GM23338 (cell line): ENCODE results near the gene SIM1. TPM values are rescaled to one million over a fixed set of nuclear protein-coding genes. Genes with fewer than 3 reads are reported as not detected.

ENCODE experiments used
- ATAC-seq: fragments of 200-7000 bp; cut with Tn5 transposase; 3 replicates; pipeline ENCODE4 v1.9.1; 2020
- DNase-seq: peaks from one replicate; pipeline ENCODE4 v3.0.0-alpha.2; 2015; ENCODE audit warnings: low spot score
- H2AFZ ChIP-seq: fragments of 200-600 bp; sonication (generic); 2 replicates; pipeline ENCODE4 v1.8.0; 2016; ENCODE audit warnings: antibody characterized with exemption, mild to moderate bottlenecking, moderate library complexity
- H3F3A ChIP-seq: fragments of 200-600 bp; sonication (generic); replicated peaks from 2 replicates; pipeline ENCODE4 v1.8.0; 2017; ENCODE audit warnings: antibody characterized with exemption, mixed run types, low read depth
- H3K27ac ChIP-seq: fragments of 200-600 bp; sonication (generic); 2 replicates; pipeline ENCODE4 v1.6.1; 2016; ENCODE audit warnings: low read depth
- H3K27me3 ChIP-seq: fragments of 200-600 bp; sonication (generic); 2 replicates; pipeline ENCODE4 v1.8.0; 2016; ENCODE audit warnings: mild to moderate bottlenecking, mixed run types, moderate library complexity; ENCODE audit not compliant: insufficient read depth
- H3K36me3 ChIP-seq: fragments of 200-600 bp; sonication (generic); 2 replicates; pipeline ENCODE4 v1.8.0; 2016; ENCODE audit warnings: mild to moderate bottlenecking; ENCODE audit not compliant: insufficient read depth
- H3K4me1 ChIP-seq: fragments of 200-600 bp; sonication (generic); 2 replicates; pipeline ENCODE4 v1.8.0; 2016; ENCODE audit warnings: mild to moderate bottlenecking, moderate library complexity; ENCODE audit not compliant: insufficient read depth
- H3K4me2 ChIP-seq: fragments of 200-600 bp; sonication (generic); 2 replicates; pipeline ENCODE4 v1.7.1; 2017; ENCODE audit warnings: mixed run types
- H3K4me3 ChIP-seq: fragments of 200-600 bp; sonication (generic); 2 replicates; pipeline ENCODE4 v1.6.1; 2016; ENCODE audit warnings: mixed run types
- H3K79me2 ChIP-seq: fragments of 200-600 bp; sonication (generic); replicated peaks from 2 replicates; pipeline ENCODE4 v1.8.0; 2017; ENCODE audit warnings: mild to moderate bottlenecking; ENCODE audit not compliant: insufficient read depth
- H3K9me2 ChIP-seq: fragments of 200-600 bp; sonication (generic); 2 replicates; pipeline ENCODE4 v1.8.0; 2017; ENCODE audit not compliant: insufficient read depth
- H4K20me1 ChIP-seq: fragments of 200-600 bp; sonication (generic); replicated peaks from 2 replicates; pipeline ENCODE4 v1.8.0; 2017; ENCODE audit warnings: mild to moderate bottlenecking; ENCODE audit not compliant: insufficient read depth
- H3K27ac Mint-ChIP-seq: 2 replicates; pipeline ENCODE4 v1.8.0; 2020; ENCODE audit warnings: inconsistent platforms, mild to moderate bottlenecking, moderate library complexity, mixed read lengths
- H3K27me3 Mint-ChIP-seq: 3 replicates; pipeline ENCODE4 v1.8.0; 2022; ENCODE audit warnings: low read depth, mild to moderate bottlenecking, moderate library complexity, mixed read lengths, inconsistent platforms; ENCODE audit not compliant: insufficient read depth, poor library complexity
- H3K36me3 Mint-ChIP-seq: 3 replicates; pipeline ENCODE4 v1.8.0; 2021; ENCODE audit warnings: low read depth, mild to moderate bottlenecking, inconsistent platforms, moderate library complexity, mixed read lengths
- H3K4me1 Mint-ChIP-seq: 3 replicates; pipeline ENCODE4 v1.8.0; 2020; ENCODE audit warnings: mild to moderate bottlenecking, inconsistent platforms, mixed read lengths
- H3K4me3 Mint-ChIP-seq: 3 replicates; pipeline ENCODE4 v1.8.0; 2021; ENCODE audit warnings: moderate library complexity, mild to moderate bottlenecking, inconsistent platforms, mixed read lengths
- H3K9me3 Mint-ChIP-seq: 3 replicates; pipeline ENCODE4 v1.8.0; 2020; ENCODE audit warnings: moderate library complexity, mild to moderate bottlenecking, inconsistent platforms, mixed read lengths
- CREB1 ChIP-seq: fragments of 250-450 bp; sonication (Bioruptor Pico); IDR thresholded peaks from 2 replicates; pipeline ENCODE4 v1.5.0; 2020; ENCODE audit warnings: low read depth, mild to moderate bottlenecking, moderate library complexity
- CTCF ChIP-seq, 2 experiments: fragments of 200-600 bp in 1 of 2; sonication (generic) in 1 of 2; conservative IDR thresholded peaks; 2 replicates each; pipeline versions ENCODE4 v1.5.1 to v1.6.1; 2016 to 2017; ENCODE audit warnings: antibody characterized with exemption in 2 of 2, low read depth in 2 of 2, mild to moderate bottlenecking in 2 of 2, moderate library complexity in 1 of 2
- ETS1 ChIP-seq: IDR thresholded peaks from 2 replicates; pipeline ENCODE4 v1.6.1; 2016; ENCODE audit warnings: antibody characterized with exemption
- EZH2 ChIP-seq: fragments of 200-600 bp; sonication (generic); IDR thresholded peaks from one replicate; pipeline ENCODE4 v1.8.0; 2017; ENCODE audit warnings: antibody characterized with exemption, mild to moderate bottlenecking, low read depth; ENCODE audit not compliant: unreplicated experiment
- EZH2phosphoT487 ChIP-seq: fragments of 200-600 bp; sonication (generic); IDR thresholded peaks from one replicate; pipeline ENCODE4 v1.8.1; 2018; ENCODE audit warnings: antibody characterized with exemption; ENCODE audit not compliant: unreplicated experiment
- JUNB ChIP-seq: IDR thresholded peaks from one replicate; pipeline ENCODE4 v1.6.1; 2016; ENCODE audit warnings: antibody characterized with exemption; ENCODE audit not compliant: unreplicated experiment
- NANOG ChIP-seq: IDR thresholded peaks from 2 replicates; pipeline ENCODE4 v1.6.1; 2016; ENCODE audit warnings: antibody characterized with exemption, borderline replicate concordance
- POLR2AphosphoS5 ChIP-seq: IDR thresholded peaks from 2 replicates; pipeline ENCODE4 v1.6.1; 2016; ENCODE audit warnings: antibody characterized with exemption, low read depth
- STAT1 ChIP-seq: IDR thresholded peaks from one replicate; pipeline ENCODE4 v1.6.1; 2016; ENCODE audit warnings: antibody characterized with exemption; ENCODE audit not compliant: unreplicated experiment
- ZNF114 ChIP-seq: fragments of 250-450 bp; sonication (Bioruptor Pico); IDR thresholded peaks from 2 replicates; pipeline ENCODE4 v1.5.0; 2020; ENCODE audit warnings: mild to moderate bottlenecking, moderate library complexity
- ZNF462 ChIP-seq: fragments of 250-450 bp; sonication (Bioruptor Pico); IDR thresholded peaks from 2 replicates; pipeline ENCODE4 v1.5.0; 2020; ENCODE audit warnings: mild to moderate bottlenecking, moderate library complexity
- polyA plus RNA-seq: library from polyadenylated mRNA; unstranded; fragments of >200 nt; fragmentation: Nextera tagmentation; extraction: Ambion mirVana; gene quantifications from 2 replicates; pipeline ENCODE4 v1.2.1, GENCODE V29; 2016
- total RNA-seq: library from RNA; depleted of rRNA; stranded (reverse); fragments of >200 nt; shearing (Covaris generic); gene quantifications from 2 replicates; pipeline ENCODE4 v1.2.3, GENCODE V29; 2014

The SIM1 gene
- total and polyA plus RNA-seq, 2 experiments from 2014 or later: 0.42 to 0.49 TPM

GRCh38 chr6:100456141-100456907, 8.4 kb downstream of the SIM1 start (continued):
- TF ChIP-seq ZNF462 (CRISPR knock-in tag) (no peak), POLR2AphosphoS5 (no peak), NANOG (no peak), CREB1 (CRISPR knock-in tag) (no peak)

GRCh38 chr6:100455230-100456124, 9.2 kb downstream of the SIM1 start:
- peaks cover 56% of the 10 kb centered on the region for H3K4me1 ChIP-seq
- Mint-ChIP-seq H3K36me3 (no peaks in the 10 kb centered on the region), H3K27me3 (peaks cover 2% of the 10 kb centered on the region), H3K4me1 (peaks cover 52% of the 10 kb centered on the region), H3K9me3 (no peaks in the 10 kb centered on the region; the same call in 2 of the 3 replicates), H3K27ac (no peak overlapping the region), H3K4me3 (peak overlapping the region; percentile 64)
- DNase-seq (peak; percentile 76), ATAC-seq (peak; percentile 11)
- no peak overlapping the region for H3K27ac ChIP-seq
- peak overlapping the region; percentile 55 for H3K4me3 ChIP-seq
- peak overlapping the region; percentile 87 for H2AFZ ChIP-seq
- peak overlapping the region; percentile 89 for H3K4me2 ChIP-seq
- no peaks in the 10 kb centered on the region for H3K36me3 ChIP-seq
- H4K20me1 ChIP-seq: peaks cover 26% of the 10 kb centered on the region
- H3K27me3 ChIP-seq: peaks cover 100% of the 10 kb centered on the region
- peaks cover 11% of the 10 kb centered on the region; the same call in 1 of the 2 replicates for H3F3A ChIP-seq
- H3K79me2 ChIP-seq: no peaks in the 10 kb centered on the region
- H3K9me2 ChIP-seq: no peaks in the 10 kb centered on the region
- no peak for TF ChIP-seq JUNB
- TF ChIP-seq ZNF114 (CRISPR knock-in tag): no peak
- no peak for TF ChIP-seq POLR2AphosphoS5
- TF ChIP-seq CTCF (conservative IDR thresholded peaks at IDR 0.05; ENCODE audit: low read depth in 2 of 2): no peak
- no peak for TF ChIP-seq STAT1
- no peak for TF ChIP-seq CREB1 (CRISPR knock-in tag)
- TF ChIP-seq EZH2phosphoT487: peak; percentile 97
- TF ChIP-seq ETS1: no peak
- TF ChIP-seq EZH2: peak; percentile 87
